Lung (tissue), 12 donors: Measurements from ENCODE around the gene TANC2. TPM values are rescaled to one million over a fixed set of nuclear protein-coding genes. Genes with fewer than 3 reads are reported as not detected.

Experiments
- ATAC-seq: fragments of 200-7000 bp; cut with Tn5 transposase; one replicate; pipeline ENCODE4 v1.9.1; 2020; ENCODE audit warnings: moderate number of reproducible peaks; ENCODE audit not compliant: insufficient read depth, low FRiP score
- DNase-seq, 3 donors: peaks; one replicate each; pipeline ENCODE4 v3.0.0-alpha.2; 2013 to 2017
- H3K27ac ChIP-seq, 2 donors: one replicate each; pipeline ENCODE4 v1.5.1; 2013; ENCODE audit warnings: mild to moderate bottlenecking in 2 of 2, moderate library complexity in 2 of 2, control low read depth in 1 of 2, inconsistent platforms in 1 of 2, low read depth in 1 of 2, low read length in 1 of 2
- H3K27me3 ChIP-seq, 3 donors: one replicate each; pipeline ENCODE4 v1.5.1; 2013; ENCODE audit warnings: low read length in 2 of 3; ENCODE audit not compliant: control insufficient read depth in 3 of 3, insufficient read depth in 3 of 3
- H3K36me3 ChIP-seq, 4 donors: one replicate each; pipeline ENCODE4 v1.5.1; 2013; ENCODE audit warnings: low read length in 4 of 4, mild to moderate bottlenecking in 1 of 4, moderate library complexity in 1 of 4; ENCODE audit not compliant: control insufficient read depth in 4 of 4, insufficient read depth in 4 of 4
- H3K4me1 ChIP-seq, 5 donors: one replicate each; pipeline ENCODE4 v1.5.1; 2013; ENCODE audit warnings: low read length in 5 of 5, mild to moderate bottlenecking in 2 of 5, moderate library complexity in 1 of 5; ENCODE audit not compliant: control insufficient read depth in 5 of 5, insufficient read depth in 5 of 5
- H3K4me3 ChIP-seq: one replicate; pipeline ENCODE4 v1.5.1; 2013; ENCODE audit warnings: mild to moderate bottlenecking, control low read depth, moderate library complexity
- H3K9ac ChIP-seq, 2 donors: one replicate each; pipeline ENCODE4 v1.5.1; 2013; ENCODE audit warnings: low read length in 2 of 2, control low read depth in 1 of 2; ENCODE audit not compliant: insufficient read depth in 1 of 2
- H3K9me3 ChIP-seq, 4 donors: one replicate each; pipeline ENCODE4 v1.5.1; 2013; ENCODE audit warnings: low read length in 3 of 4, mild to moderate bottlenecking in 1 of 4, moderate library complexity in 1 of 4; ENCODE audit not compliant: control insufficient read depth in 4 of 4, insufficient read depth in 3 of 4
- WGBS, 2 donors: extraction: QIAGEN DNeasy Blood & Tissue Kit; methylation state at CpG; one replicate each; pipeline ENCODE4 v1.1.7; 2013; 5-methylcytosine and 5-hydroxymethylcytosine counted together
- polyA plus RNA-seq, 2 donors: library from polyadenylated mRNA; stranded (reverse); fragments of 200-250 nt; gene quantifications; one replicate each; pipeline ENCODE4 v1.2.1, GENCODE V29; 2013
- total RNA-seq, 2 donors: library from RNA; depleted of rRNA in 1 of 2; stranded (reverse); fragments of >200 nt in 1 of 2; gene quantifications; one replicate each; pipeline ENCODE4 v1.2.1, GENCODE V29; 2014 to 2021
- TF ChIP-seq, protein P1 (sequence below): IDR thresholded peaks from 2 replicates; pipeline ENCODE4 v1.5.1; 2012; ENCODE audit warnings: mild to moderate bottlenecking; ENCODE audit errors: control extremely low read depth, extremely low read depth
- donor health status: control.
- donor health status: control.
- donor health status: Bipolar disorder and iron deficiency.
- donor health status: healthy.
- donor health status: DM: yes; HTN: yes; CAD: no.

The TANC2 gene
- total and polyA plus RNA-seq, 4 donors: 15.0 to 136 (median 52.4) TPM

DNA sequence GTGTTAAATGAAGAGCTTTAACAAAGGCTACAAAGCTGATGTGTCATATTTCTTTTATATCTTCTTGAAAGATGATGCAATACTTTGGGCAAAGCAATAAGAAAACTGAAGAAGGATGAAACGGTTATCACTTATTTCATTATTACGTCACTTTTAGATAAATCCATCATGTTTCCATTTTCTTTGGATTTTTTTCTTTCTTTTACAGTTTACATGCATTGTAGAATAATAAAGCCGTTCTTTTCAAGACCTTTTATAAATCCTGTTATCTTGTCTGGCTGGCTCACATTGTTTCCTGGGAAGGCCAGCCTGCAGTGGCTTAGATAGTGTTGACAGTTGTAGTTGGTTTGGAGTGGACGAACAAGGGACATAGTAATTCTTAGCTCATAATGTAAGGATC is 28.9 kb downstream of the TANC2 start:
- H3K27me3 ChIP-seq: no peaks in the 10 kb centered on the region
- ATAC-seq: no peak
- H3K4me1 ChIP-seq: peaks cover 0 to 9% (median 0%) of the 10 kb centered on the region in 5 donors
- peaks cover 0 to 3% (median 0%) of the 10 kb centered on the region in 4 donors for H3K36me3 ChIP-seq
- no peak overlapping the region for H3K27ac ChIP-seq
- TF ChIP-seq, protein P1, sequence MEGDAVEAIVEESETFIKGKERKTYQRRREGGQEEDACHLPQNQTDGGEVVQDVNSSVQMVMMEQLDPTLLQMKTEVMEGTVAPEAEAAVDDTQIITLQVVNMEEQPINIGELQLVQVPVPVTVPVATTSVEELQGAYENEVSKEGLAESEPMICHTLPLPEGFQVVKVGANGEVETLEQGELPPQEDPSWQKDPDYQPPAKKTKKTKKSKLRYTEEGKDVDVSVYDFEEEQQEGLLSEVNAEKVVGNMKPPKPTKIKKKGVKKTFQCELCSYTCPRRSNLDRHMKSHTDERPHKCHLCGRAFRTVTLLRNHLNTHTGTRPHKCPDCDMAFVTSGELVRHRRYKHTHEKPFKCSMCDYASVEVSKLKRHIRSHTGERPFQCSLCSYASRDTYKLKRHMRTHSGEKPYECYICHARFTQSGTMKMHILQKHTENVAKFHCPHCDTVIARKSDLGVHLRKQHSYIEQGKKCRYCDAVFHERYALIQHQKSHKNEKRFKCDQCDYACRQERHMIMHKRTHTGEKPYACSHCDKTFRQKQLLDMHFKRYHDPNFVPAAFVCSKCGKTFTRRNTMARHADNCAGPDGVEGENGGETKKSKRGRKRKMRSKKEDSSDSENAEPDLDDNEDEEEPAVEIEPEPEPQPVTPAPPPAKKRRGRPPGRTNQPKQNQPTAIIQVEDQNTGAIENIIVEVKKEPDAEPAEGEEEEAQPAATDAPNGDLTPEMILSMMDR: no peak
- H3K4me3 ChIP-seq: no peak overlapping the region
- no peak overlapping the region for H3K9ac ChIP-seq
- WGBS, 2 donors: 38 to 66% methylated on average over 4 of the region's 4 CpGs
- DNase-seq: no peak
- no peaks in the 10 kb centered on the region for H3K9me3 ChIP-seq

DNA sequence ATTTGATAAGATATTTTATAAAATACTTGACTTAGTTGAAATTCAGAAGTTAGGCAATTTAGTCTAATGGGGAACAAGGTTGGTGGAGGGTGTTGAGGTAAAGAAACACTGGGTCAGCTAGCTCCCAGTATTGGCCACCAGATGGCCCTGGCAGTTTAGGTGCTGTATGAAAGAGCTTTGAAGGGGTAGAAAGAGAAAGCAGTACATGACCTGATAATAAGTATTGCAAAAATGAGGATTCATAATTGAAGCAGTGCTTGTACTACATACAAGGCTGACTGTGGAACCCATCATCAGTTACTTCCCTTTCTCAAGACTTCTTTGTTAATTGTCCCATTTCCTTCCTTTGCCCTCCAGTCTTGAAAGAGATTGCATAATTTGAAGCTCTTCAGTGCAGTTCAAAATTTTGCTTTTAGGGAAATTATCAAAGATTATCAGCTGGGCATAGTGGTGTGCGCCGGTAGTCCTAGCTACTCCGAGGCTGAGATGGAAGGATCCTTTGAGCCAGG is 29.4 kb downstream of the TANC2 start:
- ATAC-seq: no peak
- H3K27me3 ChIP-seq: no peaks in the 10 kb centered on the region
- DNase-seq: peak in 2 of 3 donors; percentile 18 to 33
- peaks cover 0 to 3% (median 0%) of the 10 kb centered on the region in 4 donors for H3K36me3 ChIP-seq
- H3K4me1 ChIP-seq: peaks cover 0 to 9% (median 0%) of the 10 kb centered on the region in 5 donors
- H3K27ac ChIP-seq: no peak overlapping the region
- H3K4me3 ChIP-seq: no peak overlapping the region
- WGBS, 2 donors: 26 to 68% methylated on average over 3 of the region's 3 CpGs
- H3K9me3 ChIP-seq: no peaks in the 10 kb centered on the region
- no peak overlapping the region for H3K9ac ChIP-seq
- TF ChIP-seq, protein P1: no peak

DNA sequence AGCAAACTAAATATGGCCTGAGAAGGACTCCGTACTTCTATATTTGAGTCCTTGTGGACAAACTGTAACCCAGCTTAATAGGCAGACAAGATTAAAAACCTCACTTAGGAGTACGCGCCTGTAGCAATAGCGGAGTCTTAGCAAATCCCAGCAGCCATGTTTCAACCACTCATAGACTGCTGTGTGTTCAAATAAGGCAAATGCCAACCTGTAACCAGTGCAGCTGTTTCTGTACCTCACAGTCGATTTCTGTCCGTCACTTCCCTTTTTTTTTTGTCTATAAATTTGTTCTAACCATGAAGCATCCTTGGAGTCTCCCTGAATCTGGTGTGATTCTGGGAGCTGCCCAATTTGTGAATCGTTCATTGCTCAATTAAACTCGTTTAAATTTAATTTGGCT is 30.2 kb downstream of the TANC2 start:
- Histone ChIP-seq H3K4me3 (no peak overlapping the region), H3K4me1 (peaks cover 0 to 9% (median 0%) of the 10 kb centered on the region in 5 donors), H3K9ac (no peak overlapping the region), H3K9me3 (no peaks in the 10 kb centered on the region), H3K27me3 (no peaks in the 10 kb centered on the region), H3K36me3 (peaks cover 0 to 3% (median 0%) of the 10 kb centered on the region in 4 donors), H3K27ac (no peak overlapping the region)
- no peak for ATAC-seq
- WGBS, 2 donors: 57 to 82% methylated on average over 8 of the region's 8 CpGs
- DNase-seq: no peak
- TF ChIP-seq, protein P1: no peak

DNA sequence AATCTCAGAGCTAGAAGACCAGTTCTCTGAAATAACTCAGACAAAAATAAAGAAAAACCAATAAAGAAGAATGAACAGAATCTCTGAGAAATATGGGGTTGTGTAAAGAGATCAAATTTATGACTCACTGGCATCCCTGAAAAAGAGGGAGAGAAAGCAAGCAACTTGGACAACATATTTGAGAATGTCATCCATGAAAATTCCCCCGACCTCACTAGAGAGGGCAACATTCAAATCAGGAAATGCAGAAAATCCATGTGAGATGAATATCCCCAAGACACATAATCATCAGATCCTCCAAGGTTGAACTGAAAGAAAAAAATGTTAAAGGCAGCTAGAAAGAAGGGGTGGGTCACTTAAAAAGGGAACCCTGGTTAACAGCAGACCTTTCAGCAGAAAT is 32.1 kb downstream of the TANC2 start:
- no peaks in the 10 kb centered on the region for H3K9me3 ChIP-seq
- H3K36me3 ChIP-seq: peaks cover 0 to 3% (median 0%) of the 10 kb centered on the region in 4 donors
- H3K27me3 ChIP-seq: no peaks in the 10 kb centered on the region
- WGBS, 2 donors: 92 to 97% methylated on average over 1 of the region's 1 CpG
- DNase-seq (no peak), ATAC-seq (no peak)
- TF ChIP-seq, protein P1: no peak
- H3K27ac ChIP-seq: no peak overlapping the region
- peaks cover 0 to 9% (median 0%) of the 10 kb centered on the region in 5 donors for H3K4me1 ChIP-seq
- H3K4me3 ChIP-seq: no peak overlapping the region
- no peak overlapping the region for H3K9ac ChIP-seq
